Endothelial cell (in vitro differentiated cells): ENCODE data around the gene ARCN1. TPM values are rescaled to one million over a fixed set of nuclear protein-coding genes. Genes with fewer than 3 reads are reported as not detected.

Experiments used
- DNase-seq: peaks from one replicate; pipeline ENCODE4 v3.0.0; 2021; ENCODE audit warnings: low spot score
- H3K27ac Mint-ChIP-seq: one replicate; pipeline ENCODE4 v1.8.0; 2021; ENCODE audit warnings: mixed read lengths, inconsistent platforms; ENCODE audit not compliant: unreplicated experiment
- H3K27me3 Mint-ChIP-seq: one replicate; pipeline ENCODE4 v1.8.0; 2021; ENCODE audit warnings: mild to moderate bottlenecking, moderate library complexity, mixed read lengths, inconsistent platforms; ENCODE audit not compliant: unreplicated experiment
- H3K36me3 Mint-ChIP-seq: one replicate; pipeline ENCODE4 v1.8.0; 2021; ENCODE audit warnings: mild to moderate bottlenecking, low read depth, mixed read lengths, inconsistent platforms; ENCODE audit not compliant: unreplicated experiment
- H3K4me1 Mint-ChIP-seq: one replicate; pipeline ENCODE4 v1.8.0; 2021; ENCODE audit warnings: mild to moderate bottlenecking, mixed read lengths, inconsistent platforms; ENCODE audit not compliant: unreplicated experiment
- H3K4me3 Mint-ChIP-seq: one replicate; pipeline ENCODE4 v1.8.0; 2021; ENCODE audit warnings: mild to moderate bottlenecking, mixed read lengths, inconsistent platforms; ENCODE audit not compliant: unreplicated experiment
- H3K9me3 Mint-ChIP-seq: one replicate; pipeline ENCODE4 v1.8.0; 2021; ENCODE audit warnings: mixed read lengths, inconsistent platforms; ENCODE audit not compliant: unreplicated experiment
- total RNA-seq: library from RNA; stranded (reverse); fragmentation: NEBNext Ultra II Directional; extraction: Animal tissue kit (Norgen Biotek cat#: 25700); gene quantifications from one replicate; pipeline ENCODE4 v1.2.1, GENCODE V29; 2021; ENCODE audit not compliant: unreplicated experiment
- TF ChIP-seq, protein P1 (sequence below): fragments of 200-600 bp; sonication (generic); IDR thresholded peaks from one replicate; pipeline ENCODE4 v1.5.0; 2021; ENCODE audit warnings: antibody characterized with exemption; ENCODE audit not compliant: unreplicated experiment

Gene ARCN1
- total RNA-seq, 1 donor from 2014 or later: 145 TPM

DNA sequence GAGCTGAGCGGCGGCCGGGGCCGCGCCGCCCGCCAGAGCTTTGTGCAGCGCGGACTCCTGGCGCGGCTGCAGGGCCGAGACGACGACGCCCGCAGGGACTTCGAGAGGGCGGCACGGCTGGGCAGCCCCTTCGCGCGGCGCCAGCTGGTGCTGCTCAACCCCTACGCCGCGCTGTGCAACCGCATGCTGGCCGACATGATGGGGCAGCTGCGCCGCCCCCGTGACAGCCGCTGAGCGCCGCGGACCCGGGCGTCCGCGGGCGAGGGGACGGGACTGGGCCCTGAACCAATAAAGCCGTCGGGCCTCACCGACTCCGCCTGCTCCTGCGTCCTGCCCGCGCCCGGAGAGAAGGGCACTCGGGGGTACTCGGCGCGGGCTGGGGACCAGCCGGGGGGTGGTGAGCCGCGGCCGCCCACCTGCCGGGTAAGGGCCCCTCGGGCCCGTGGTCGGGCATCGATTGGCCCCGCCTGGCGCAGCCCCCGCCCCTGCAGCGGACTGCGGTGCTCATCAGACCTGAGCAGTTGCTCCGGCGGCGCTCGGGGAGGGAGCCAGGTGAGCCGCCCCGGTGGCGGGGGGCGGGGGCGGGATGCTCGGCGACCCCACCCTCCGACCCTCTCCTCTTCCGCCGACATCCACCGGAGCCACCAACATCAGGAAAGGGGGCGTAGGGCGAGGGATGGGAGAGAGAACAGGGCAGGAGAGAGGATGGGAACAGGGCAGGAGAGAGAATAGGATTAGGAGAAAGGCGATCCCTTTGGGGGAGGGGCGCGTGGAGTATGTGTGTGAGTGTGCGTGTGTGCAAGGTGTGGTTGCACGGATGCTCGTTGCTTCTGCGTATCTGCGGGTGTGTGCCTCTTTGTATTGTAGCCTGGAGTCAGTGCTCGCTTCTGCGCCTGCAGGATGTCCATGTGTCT lies 41.3 kb upstream of the ARCN1 start, which contains the start of gene TMEM25:
Gene TMEM25 (plus strand): TSS at position 510 of the 914 bp plus-strand sequence. CDS start 610 bp downstream, outside the sequence.
- DNase-seq: peak; percentile 70
- H3K27ac Mint-ChIP-seq: no peak within 1 kb of the TSS
- H3K27me3 Mint-ChIP-seq: peaks cover 30% of the 10 kb centered on the region
- peak within 1 kb of the TSS; percentile 98 for H3K4me3 Mint-ChIP-seq
- no peaks in the 10 kb centered on the region for H3K9me3 Mint-ChIP-seq
- H3K4me1 Mint-ChIP-seq: peaks cover 15% of the 10 kb centered on the region
- H3K36me3 Mint-ChIP-seq: peaks cover 5% of the 10 kb centered on the region
- TF ChIP-seq, protein P1, sequence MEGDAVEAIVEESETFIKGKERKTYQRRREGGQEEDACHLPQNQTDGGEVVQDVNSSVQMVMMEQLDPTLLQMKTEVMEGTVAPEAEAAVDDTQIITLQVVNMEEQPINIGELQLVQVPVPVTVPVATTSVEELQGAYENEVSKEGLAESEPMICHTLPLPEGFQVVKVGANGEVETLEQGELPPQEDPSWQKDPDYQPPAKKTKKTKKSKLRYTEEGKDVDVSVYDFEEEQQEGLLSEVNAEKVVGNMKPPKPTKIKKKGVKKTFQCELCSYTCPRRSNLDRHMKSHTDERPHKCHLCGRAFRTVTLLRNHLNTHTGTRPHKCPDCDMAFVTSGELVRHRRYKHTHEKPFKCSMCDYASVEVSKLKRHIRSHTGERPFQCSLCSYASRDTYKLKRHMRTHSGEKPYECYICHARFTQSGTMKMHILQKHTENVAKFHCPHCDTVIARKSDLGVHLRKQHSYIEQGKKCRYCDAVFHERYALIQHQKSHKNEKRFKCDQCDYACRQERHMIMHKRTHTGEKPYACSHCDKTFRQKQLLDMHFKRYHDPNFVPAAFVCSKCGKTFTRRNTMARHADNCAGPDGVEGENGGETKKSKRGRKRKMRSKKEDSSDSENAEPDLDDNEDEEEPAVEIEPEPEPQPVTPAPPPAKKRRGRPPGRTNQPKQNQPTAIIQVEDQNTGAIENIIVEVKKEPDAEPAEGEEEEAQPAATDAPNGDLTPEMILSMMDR: no peak

DNA sequence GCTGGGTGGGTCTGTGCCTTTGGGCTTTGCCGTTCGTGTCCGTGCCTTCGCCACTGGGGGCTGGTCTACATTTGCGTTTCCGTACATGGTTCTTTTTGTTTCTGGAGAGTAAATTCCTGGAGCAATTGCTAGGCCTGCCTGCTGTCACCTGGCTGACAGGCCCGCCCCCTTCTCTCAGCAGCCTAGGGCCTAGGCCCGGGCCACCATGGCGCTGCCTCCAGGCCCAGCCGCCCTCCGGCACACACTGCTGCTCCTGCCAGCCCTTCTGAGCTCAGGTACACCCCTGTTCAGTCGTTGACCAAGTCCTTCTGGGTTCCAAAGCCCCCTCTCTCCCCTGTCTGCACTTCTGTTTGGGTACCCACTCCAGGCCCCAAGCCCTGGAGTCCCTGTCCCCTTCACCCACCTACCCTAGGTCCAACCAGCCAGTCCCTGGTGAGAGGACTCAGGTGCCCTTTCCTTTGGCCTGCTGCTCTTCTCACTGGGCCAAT lies 40.6 kb upstream of the ARCN1 start:
- peaks cover 15% of the 10 kb centered on the region for H3K4me1 Mint-ChIP-seq
- no peak for DNase-seq
- no peak overlapping the region for H3K27ac Mint-ChIP-seq
- peak overlapping the region; percentile 98 for H3K4me3 Mint-ChIP-seq
- H3K36me3 Mint-ChIP-seq: peaks cover 5% of the 10 kb centered on the region
- H3K9me3 Mint-ChIP-seq: no peaks in the 10 kb centered on the region
- peaks cover 30% of the 10 kb centered on the region for H3K27me3 Mint-ChIP-seq
- TF ChIP-seq, protein P1: no peak

DNA sequence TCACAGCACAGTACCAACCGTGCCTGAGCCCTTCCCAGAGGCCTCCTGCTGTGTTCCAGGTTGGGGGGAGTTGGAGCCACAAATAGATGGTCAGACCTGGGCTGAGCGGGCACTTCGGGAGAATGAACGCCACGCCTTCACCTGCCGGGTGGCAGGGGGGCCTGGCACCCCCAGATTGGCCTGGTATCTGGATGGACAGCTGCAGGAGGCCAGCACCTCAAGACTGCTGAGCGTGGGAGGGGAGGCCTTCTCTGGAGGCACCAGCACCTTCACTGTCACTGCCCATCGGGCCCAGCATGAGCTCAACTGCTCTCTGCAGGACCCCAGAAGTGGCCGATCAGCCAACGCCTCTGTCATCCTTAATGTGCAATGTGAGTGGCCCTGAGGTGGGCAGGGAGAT lies 40.1 kb upstream of the ARCN1 start:
- no peak overlapping the region for H3K27ac Mint-ChIP-seq
- TF ChIP-seq, protein P1: no peak
- DNase-seq: no peak
- H3K36me3 Mint-ChIP-seq: peaks cover 5% of the 10 kb centered on the region
- H3K9me3 Mint-ChIP-seq: no peaks in the 10 kb centered on the region
- peaks cover 15% of the 10 kb centered on the region for H3K4me1 Mint-ChIP-seq
- peak overlapping the region; percentile 98 for H3K4me3 Mint-ChIP-seq
- H3K27me3 Mint-ChIP-seq: peaks cover 30% of the 10 kb centered on the region

DNA sequence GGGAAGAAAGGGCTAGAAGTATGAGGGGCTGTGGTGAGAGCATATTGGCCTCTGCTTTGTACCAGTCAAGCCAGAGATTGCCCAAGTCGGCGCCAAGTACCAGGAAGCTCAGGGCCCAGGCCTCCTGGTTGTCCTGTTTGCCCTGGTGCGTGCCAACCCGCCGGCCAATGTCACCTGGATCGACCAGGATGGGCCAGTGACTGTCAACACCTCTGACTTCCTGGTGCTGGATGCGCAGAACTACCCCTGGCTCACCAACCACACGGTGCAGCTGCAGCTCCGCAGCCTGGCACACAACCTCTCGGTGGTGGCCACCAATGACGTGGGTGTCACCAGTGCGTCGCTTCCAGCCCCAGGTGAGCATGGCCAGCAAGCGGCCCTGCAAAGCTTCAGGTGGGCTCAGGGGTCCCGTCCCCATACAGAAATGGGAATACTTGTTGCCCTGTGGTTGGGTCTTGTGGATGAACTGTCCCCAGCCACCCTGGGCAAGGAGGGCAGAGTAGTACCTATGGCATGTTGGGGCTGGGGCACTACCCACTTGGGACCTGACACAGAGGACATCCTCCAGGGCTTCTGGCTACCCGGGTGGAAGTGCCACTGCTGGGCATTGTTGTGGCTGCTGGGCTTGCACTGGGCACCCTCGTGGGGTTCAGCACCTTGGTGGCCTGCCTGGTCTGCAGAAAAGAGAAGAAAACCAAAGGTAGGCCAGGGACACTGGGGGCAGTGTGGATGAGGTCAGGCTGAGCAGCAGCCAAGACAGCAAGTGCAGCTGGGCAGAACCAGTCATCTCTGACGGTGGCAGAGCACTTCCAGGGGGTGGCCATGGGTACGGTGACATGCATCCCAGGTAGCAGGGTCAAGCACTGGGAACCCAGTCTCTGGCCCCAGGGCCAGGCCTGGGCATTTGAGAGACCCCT lies 39.1 kb upstream of the ARCN1 start:
- TF ChIP-seq, protein P1: no peak
- H3K4me3 Mint-ChIP-seq: no peak overlapping the region

More for the DNA sequence above, 39.1 kb upstream of the ARCN1 start:
- Mint-ChIP-seq H3K27ac (no peak overlapping the region), H3K36me3 (peaks cover 5% of the 10 kb centered on the region), H3K4me1 (peaks cover 15% of the 10 kb centered on the region), H3K9me3 (no peaks in the 10 kb centered on the region), H3K27me3 (peaks cover 24% of the 10 kb centered on the region)
- DNase-seq: no peak
